GM12891 (cell line): ENCODE results near the gene RAD17.

Experiments
- DNase-seq: peaks from one replicate; pipeline ENCODE4 v3.0.0; 2011; ENCODE audit warnings: low spot score; ENCODE audit not compliant: insufficient read length
- FAIRE-seq: peaks from 2 replicates; lab custom pipeline; 2011; peaks lifted over from hg19 to GRCh38; lab: Jason Lieb, UNC
- PAX5 ChIP-seq: IDR thresholded peaks from 2 replicates; pipeline ENCODE4 v1.6.1; 2011; ENCODE audit warnings: low read length, moderate library complexity, mild to moderate bottlenecking; ENCODE audit not compliant: insufficient read depth, severe bottlenecking
- POLR2A ChIP-seq: IDR thresholded peaks from 2 replicates; pipeline ENCODE4 v1.6.1; 2011; ENCODE audit warnings: low read depth, low read length, control low read depth
- POLR2AphosphoS5 ChIP-seq: IDR thresholded peaks from 2 replicates; pipeline ENCODE4 v1.6.1; 2011; ENCODE audit warnings: low read depth, low read length, control low read depth
- POU2F2 ChIP-seq: IDR thresholded peaks from 2 replicates; pipeline ENCODE4 v1.6.1; 2011; ENCODE audit warnings: low read depth, mild to moderate bottlenecking, control low read depth, low read length, moderate library complexity
- SPI1 ChIP-seq: IDR thresholded peaks from 2 replicates; pipeline ENCODE4 v1.6.1; 2011; ENCODE audit warnings: low read depth, low read length, control low read depth
- TAF1 ChIP-seq: IDR thresholded peaks from 2 replicates; pipeline ENCODE4 v1.6.1; 2011; ENCODE audit warnings: low read depth, low read length, control low read depth

The RAD17 gene

DNA sequence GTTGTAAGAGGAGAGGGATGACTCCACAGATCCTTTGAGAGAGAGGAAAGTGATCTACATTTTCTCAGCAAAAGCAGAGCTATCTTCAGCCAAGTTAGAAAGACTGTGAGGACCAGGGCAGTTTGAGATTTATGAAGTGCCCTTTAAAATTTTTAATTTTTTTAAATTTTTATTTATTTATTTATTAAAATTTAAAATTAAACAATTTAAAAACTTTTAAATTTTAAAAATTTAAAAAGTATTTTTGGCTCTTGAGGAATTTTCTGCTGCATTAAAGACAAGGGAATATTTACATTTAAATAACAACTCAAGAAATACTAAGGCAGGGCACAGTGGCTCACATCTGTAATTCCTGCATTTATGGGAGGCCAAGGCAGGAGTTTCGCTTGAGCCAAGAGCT lies 92.6 kb downstream of the RAD17 start:
- FAIRE-seq = no peak
- DNase-seq = no peak
- TF ChIP-seq PAX5 (no peak), TAF1 (no peak), POU2F2 (no peak), POLR2AphosphoS5 (no peak), SPI1 (no peak), POLR2A (no peak)
